ENCODE data around the gene AFF2. TPM values are rescaled to one million over a fixed set of nuclear protein-coding genes. Genes with fewer than 3 reads are reported as not detected.

Gene AFF2
- polyA plus RNA-seq, 2 donors, result 0.01 to 0.02 TPM

DNA sequence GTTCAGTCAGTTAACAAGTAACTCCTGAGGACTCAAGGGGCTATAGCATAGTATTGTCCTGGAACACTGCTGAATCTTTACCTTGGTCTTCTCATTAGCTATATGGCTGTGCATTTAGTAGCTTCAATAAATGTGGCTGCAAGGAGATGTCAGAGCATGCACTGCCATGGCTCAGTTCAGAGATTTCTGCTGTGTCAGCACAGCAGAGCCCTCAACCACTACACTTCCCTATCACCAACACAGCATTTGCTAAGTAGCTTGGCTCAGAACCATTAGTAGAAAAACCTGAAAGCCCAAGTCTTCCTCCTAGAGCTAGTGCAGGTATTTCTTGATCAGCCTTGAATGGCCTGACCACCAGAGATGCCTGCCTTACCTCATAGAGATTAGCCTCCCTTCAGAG lies 538.6 kb downstream of the AFF2 start:
- no peaks in the 10 kb centered on the region for H3K4me1 ChIP-seq (ENCODE audit: control insufficient read depth in 2 of 2, insufficient read depth in 2 of 2, low read length in 1 of 2)
- H3K36me3 ChIP-seq (ENCODE audit: control insufficient read depth in 2 of 2, insufficient read depth in 2 of 2, low read length in 1 of 2), result no peaks in the 10 kb centered on the region
- no peaks in the 10 kb centered on the region for H3K27me3 ChIP-seq (ENCODE audit: control insufficient read depth in 1 of 2, insufficient read depth in 2 of 2, low read length in 2 of 2)
- no peak overlapping the region for H3K27ac ChIP-seq (ENCODE audit: low read depth in 2 of 2, low read length in 1 of 2)
- H3K9me3 ChIP-seq (ENCODE audit: control insufficient read depth in 2 of 2, insufficient read depth in 1 of 2, low read depth in 1 of 2, low read length in 1 of 2), result no peaks in the 10 kb centered on the region
- H3K4me3 ChIP-seq (ENCODE audit: low read depth in 1 of 2, low read length in 2 of 2), result no peak overlapping the region

GRCh38 chrX:149040873-149041535 lies 540.6 kb downstream of the AFF2 start:
- Histone ChIP-seq H3K36me3 (ENCODE audit: control insufficient read depth in 2 of 2, insufficient read depth in 2 of 2, low read length in 1 of 2) (no peaks in the 10 kb centered on the region), H3K4me3 (ENCODE audit: low read depth in 1 of 2, low read length in 2 of 2) (no peak overlapping the region), H3K4me1 (ENCODE audit: control insufficient read depth in 2 of 2, insufficient read depth in 2 of 2, low read length in 1 of 2) (no peaks in the 10 kb centered on the region), H3K9me3 (ENCODE audit: control insufficient read depth in 2 of 2, insufficient read depth in 1 of 2, low read depth in 1 of 2, low read length in 1 of 2) (no peaks in the 10 kb centered on the region), H3K27me3 (ENCODE audit: control insufficient read depth in 1 of 2, insufficient read depth in 2 of 2, low read length in 2 of 2) (no peaks in the 10 kb centered on the region), H3K27ac (ENCODE audit: low read depth in 2 of 2, low read length in 1 of 2) (no peak overlapping the region)
- 53 to 57% methylated on average over 5 of the region's 5 CpGs for WGBS, 2 donors

- Histone ChIP-seq H3K27me3 (ENCODE audit: control insufficient read depth in 1 of 2, insufficient read depth in 2 of 2, low read length in 2 of 2) (no peaks in the 10 kb centered on the region), H3K4me3 (ENCODE audit: low read depth in 1 of 2, low read length in 2 of 2) (no peak overlapping the region), H3K9me3 (ENCODE audit: control insufficient read depth in 2 of 2, insufficient read depth in 1 of 2, low read depth in 1 of 2, low read length in 1 of 2) (no peaks in the 10 kb centered on the region), H3K36me3 (ENCODE audit: control insufficient read depth in 2 of 2, insufficient read depth in 2 of 2, low read length in 1 of 2) (no peaks in the 10 kb centered on the region), H3K27ac (ENCODE audit: low read depth in 2 of 2, low read length in 1 of 2) (no peak overlapping the region), H3K4me1 (ENCODE audit: control insufficient read depth in 2 of 2, insufficient read depth in 2 of 2, low read length in 1 of 2) (no peaks in the 10 kb centered on the region)
- 87 to 91% methylated on average over 3 of the region's 3 CpGs for WGBS, 2 donors
Measured at GRCh38 chrX:149043401-149043800, 543.0 kb downstream of the AFF2 start.

DNA sequence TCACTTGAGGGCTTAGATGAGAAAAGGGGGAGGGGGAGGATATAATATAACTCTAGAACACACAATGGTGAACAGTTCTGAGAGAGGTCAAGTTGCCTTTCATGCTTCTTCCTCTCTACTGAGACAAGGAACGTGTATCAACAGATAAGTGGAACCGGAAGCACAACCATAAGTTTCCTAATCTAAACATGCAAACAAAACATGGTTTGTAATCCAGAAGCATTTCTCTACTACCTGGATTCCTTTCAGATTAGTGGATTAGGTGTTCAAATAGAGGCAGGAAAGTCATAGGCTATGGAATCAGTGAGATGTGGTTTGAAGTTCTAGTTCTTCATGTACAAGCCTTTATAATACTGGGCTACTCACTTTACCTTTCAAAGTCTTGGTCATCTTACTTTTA lies 544.1 kb downstream of the AFF2 start:
- Histone ChIP-seq H3K27me3 (ENCODE audit: control insufficient read depth in 1 of 2, insufficient read depth in 2 of 2, low read length in 2 of 2) (no peaks in the 10 kb centered on the region), H3K36me3 (ENCODE audit: control insufficient read depth in 2 of 2, insufficient read depth in 2 of 2, low read length in 1 of 2) (no peaks in the 10 kb centered on the region), H3K27ac (ENCODE audit: low read depth in 2 of 2, low read length in 1 of 2) (no peak overlapping the region), H3K4me3 (ENCODE audit: low read depth in 1 of 2, low read length in 2 of 2) (no peak overlapping the region), H3K9me3 (ENCODE audit: control insufficient read depth in 2 of 2, insufficient read depth in 1 of 2, low read depth in 1 of 2, low read length in 1 of 2) (no peaks in the 10 kb centered on the region), H3K4me1 (ENCODE audit: control insufficient read depth in 2 of 2, insufficient read depth in 2 of 2, low read length in 1 of 2) (no peaks in the 10 kb centered on the region)
- 55 to 70% methylated on average over 2 of the region's 2 CpGs for WGBS, 2 donors

DNA sequence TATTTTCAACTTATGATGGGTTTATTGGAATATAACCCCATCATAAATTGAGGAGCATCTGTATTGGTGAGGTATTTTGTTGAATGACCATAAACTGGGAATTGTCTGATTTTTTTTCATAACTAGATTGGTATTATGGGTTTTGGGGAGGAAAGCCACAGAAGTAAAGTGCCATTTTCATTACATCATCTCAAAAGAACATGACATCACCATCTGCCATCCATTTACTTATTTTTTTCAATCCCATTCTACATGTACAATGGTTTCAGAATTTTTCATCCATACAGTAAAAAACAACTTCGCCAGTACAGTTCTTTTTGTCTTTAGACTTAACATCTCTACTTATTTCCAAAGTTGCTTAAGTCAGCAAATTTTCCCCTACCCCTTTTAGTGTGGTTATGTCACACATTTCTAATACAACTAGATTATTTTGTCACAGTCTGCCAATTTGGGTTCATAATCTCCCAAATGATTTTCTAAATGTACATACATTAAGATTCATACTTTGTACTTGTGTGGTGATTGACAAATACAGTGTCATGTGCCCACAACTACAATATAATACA lies 545.3 kb downstream of the AFF2 start:
- Histone ChIP-seq H3K4me3 (ENCODE audit: low read depth in 1 of 2, low read length in 2 of 2) (no peak overlapping the region), H3K27ac (ENCODE audit: low read depth in 2 of 2, low read length in 1 of 2) (no peak overlapping the region), H3K4me1 (ENCODE audit: control insufficient read depth in 2 of 2, insufficient read depth in 2 of 2, low read length in 1 of 2) (no peaks in the 10 kb centered on the region), H3K36me3 (ENCODE audit: control insufficient read depth in 2 of 2, insufficient read depth in 2 of 2, low read length in 1 of 2) (no peaks in the 10 kb centered on the region), H3K9me3 (ENCODE audit: control insufficient read depth in 2 of 2, insufficient read depth in 1 of 2, low read depth in 1 of 2, low read length in 1 of 2) (no peaks in the 10 kb centered on the region), H3K27me3 (ENCODE audit: control insufficient read depth in 1 of 2, insufficient read depth in 2 of 2, low read length in 2 of 2) (no peaks in the 10 kb centered on the region)
- 36 to 92% methylated on average over 1 of the region's 1 CpG for WGBS, 2 donors
